HepG2 (cell line): ENCODE data around the gene PSMD5. TPM values are rescaled to one million over a fixed set of nuclear protein-coding genes. Genes with fewer than 3 reads are reported as not detected.

Experiments
- ARHGAP35 ChIP-seq: sonication (generic); formaldehyde crosslinking; IDR thresholded peaks from 2 replicates; pipeline ENCODE4 v1.9.0; 2022; ENCODE audit warnings: mild to moderate bottlenecking, inconsistent platforms, moderate library complexity, missing genetic modification reagents, borderline replicate concordance
- ATF1 ChIP-seq: IDR thresholded peaks from 2 replicates; pipeline ENCODE4 v1.6.1; 2016; ENCODE audit warnings: mild to moderate bottlenecking, control low read depth
- EEA1 ChIP-seq: sonication (generic); formaldehyde crosslinking; IDR thresholded peaks from 2 replicates; pipeline ENCODE4 v1.5.1; 2020; ENCODE audit warnings: mild to moderate bottlenecking, missing genetic modification reagents, borderline replicate concordance
- FOXA3 ChIP-seq: IDR thresholded peaks from 2 replicates; pipeline ENCODE4 v1.6.1; 2016; ENCODE audit warnings: missing genetic modification reagents, missing compliant biosample characterization
- HMGXB3 ChIP-seq: sonication (generic); formaldehyde crosslinking; IDR thresholded peaks from 2 replicates; pipeline ENCODE4 v1.4.0; 2020; ENCODE audit warnings: missing genetic modification reagents, borderline replicate concordance
- MXI1 ChIP-seq: IDR thresholded peaks from 3 replicates; pipeline ENCODE4 v1.6.1; 2012; ENCODE audit warnings: low read depth, low read length, inconsistent platforms, borderline replicate concordance
- SPEN ChIP-seq: sonication (generic); formaldehyde crosslinking; IDR thresholded peaks from 2 replicates; pipeline ENCODE4 v1.5.1; 2020; ENCODE audit warnings: low read depth, mild to moderate bottlenecking, missing genetic modification reagents
- ZNF121 ChIP-seq: sonication (generic); formaldehyde crosslinking; IDR thresholded peaks from 2 replicates; pipeline ENCODE4 v1.5.0; 2020; ENCODE audit warnings: mild to moderate bottlenecking, missing genetic modification reagents
- ZNF614 ChIP-seq: IDR thresholded peaks from 2 replicates; pipeline ENCODE4 v1.6.1; 2018; ENCODE audit warnings: missing biosample characterization, missing genetic modification reagents, inconsistent platforms, borderline replicate concordance
- ZNF687 ChIP-seq: sonication (generic); formaldehyde crosslinking; IDR thresholded peaks from 2 replicates; pipeline ENCODE4 v1.5.1; 2020; ENCODE audit warnings: mild to moderate bottlenecking, missing genetic modification reagents, moderate library complexity
- ZNF83 ChIP-seq: sonication (generic); formaldehyde crosslinking; IDR thresholded peaks from 2 replicates; pipeline ENCODE4 v1.4.0; 2020; ENCODE audit warnings: missing genetic modification reagents, mild to moderate bottlenecking, borderline replicate concordance
- polyA plus RNA-seq, 8 experiments: library from polyadenylated mRNA; depleted of rRNA in 3 of 8; stranded (reverse) in 7 of 8; unstranded in 1 of 8; fragments of >200 nt; fragmentation: Illumina TruSeq in 4 of 8; extraction: Trizol in 4 of 8; gene quantifications; 2 replicates each; pipeline versions ENCODE4 v1.2.1 to v1.2.3, GENCODE V29; 2011 to 2016; ENCODE audit warnings: low read depth in 4 of 8, missing spikeins in 1 of 8, mixed read lengths in 1 of 8; ENCODE audit not compliant: insufficient read depth in 1 of 8
- total RNA-seq, 5 experiments: library from RNA; depleted of rRNA; stranded (reverse); fragments of >200 nt; fragmentation: Illumina TruSeq; extraction: Trizol; gene quantifications; 2 replicates each; pipeline ENCODE4 v1.2.3, GENCODE V29; 2016; ENCODE audit warnings: low read depth in 1 of 5
- TF ChIP-seq, protein P1 (sequence below): sonication (generic); formaldehyde crosslinking; IDR thresholded peaks from 2 replicates; pipeline ENCODE4 v1.4.0; 2020; ENCODE audit warnings: missing genetic modification reagents
- TF ChIP-seq, protein P2 (sequence below): sonication (generic); formaldehyde crosslinking; IDR thresholded peaks from 2 replicates; pipeline ENCODE4 v1.8.1; 2023; ENCODE audit warnings: missing genetic modification reagents, inconsistent platforms, borderline replicate concordance

PSMD5 gene
- total and polyA plus RNA-seq, 2 of the 13 experiments (the other 11 are each of a cell fraction or from before 2014, with no cell fraction given) = 12.7 to 18.1 TPM

DNA sequence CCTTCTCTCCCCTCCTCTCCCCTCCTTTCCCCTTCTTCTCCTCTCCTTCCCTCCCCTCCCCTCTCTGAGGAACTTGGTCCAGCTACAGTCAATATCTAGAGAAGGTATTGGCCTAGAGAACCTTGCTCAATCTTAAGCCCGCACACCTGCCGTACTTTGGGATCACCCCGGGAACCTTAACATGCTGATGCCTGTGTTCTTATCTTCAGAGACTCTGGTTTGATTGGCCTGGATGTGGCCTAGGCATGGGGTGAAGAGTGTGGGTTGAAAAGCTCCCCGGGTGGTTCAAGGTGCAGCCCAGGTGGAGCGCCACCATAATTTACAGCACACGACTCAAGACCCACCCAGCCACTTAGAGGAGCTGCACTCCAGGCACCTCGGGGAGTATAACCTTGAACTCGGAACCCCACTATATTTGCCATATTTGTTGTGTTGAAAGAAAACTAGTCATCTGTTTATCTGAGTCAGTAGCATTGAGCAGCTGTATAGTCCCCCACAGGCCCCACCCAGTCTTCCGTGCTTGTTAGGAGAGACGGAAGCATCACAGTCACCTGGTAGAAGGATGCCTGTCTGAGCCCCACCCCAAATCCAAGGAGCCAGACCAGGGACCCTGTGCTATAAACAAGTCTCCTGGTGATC lies 48.6 kb upstream of the PSMD5 start (continued):
- TF ChIP-seq, protein P1, sequence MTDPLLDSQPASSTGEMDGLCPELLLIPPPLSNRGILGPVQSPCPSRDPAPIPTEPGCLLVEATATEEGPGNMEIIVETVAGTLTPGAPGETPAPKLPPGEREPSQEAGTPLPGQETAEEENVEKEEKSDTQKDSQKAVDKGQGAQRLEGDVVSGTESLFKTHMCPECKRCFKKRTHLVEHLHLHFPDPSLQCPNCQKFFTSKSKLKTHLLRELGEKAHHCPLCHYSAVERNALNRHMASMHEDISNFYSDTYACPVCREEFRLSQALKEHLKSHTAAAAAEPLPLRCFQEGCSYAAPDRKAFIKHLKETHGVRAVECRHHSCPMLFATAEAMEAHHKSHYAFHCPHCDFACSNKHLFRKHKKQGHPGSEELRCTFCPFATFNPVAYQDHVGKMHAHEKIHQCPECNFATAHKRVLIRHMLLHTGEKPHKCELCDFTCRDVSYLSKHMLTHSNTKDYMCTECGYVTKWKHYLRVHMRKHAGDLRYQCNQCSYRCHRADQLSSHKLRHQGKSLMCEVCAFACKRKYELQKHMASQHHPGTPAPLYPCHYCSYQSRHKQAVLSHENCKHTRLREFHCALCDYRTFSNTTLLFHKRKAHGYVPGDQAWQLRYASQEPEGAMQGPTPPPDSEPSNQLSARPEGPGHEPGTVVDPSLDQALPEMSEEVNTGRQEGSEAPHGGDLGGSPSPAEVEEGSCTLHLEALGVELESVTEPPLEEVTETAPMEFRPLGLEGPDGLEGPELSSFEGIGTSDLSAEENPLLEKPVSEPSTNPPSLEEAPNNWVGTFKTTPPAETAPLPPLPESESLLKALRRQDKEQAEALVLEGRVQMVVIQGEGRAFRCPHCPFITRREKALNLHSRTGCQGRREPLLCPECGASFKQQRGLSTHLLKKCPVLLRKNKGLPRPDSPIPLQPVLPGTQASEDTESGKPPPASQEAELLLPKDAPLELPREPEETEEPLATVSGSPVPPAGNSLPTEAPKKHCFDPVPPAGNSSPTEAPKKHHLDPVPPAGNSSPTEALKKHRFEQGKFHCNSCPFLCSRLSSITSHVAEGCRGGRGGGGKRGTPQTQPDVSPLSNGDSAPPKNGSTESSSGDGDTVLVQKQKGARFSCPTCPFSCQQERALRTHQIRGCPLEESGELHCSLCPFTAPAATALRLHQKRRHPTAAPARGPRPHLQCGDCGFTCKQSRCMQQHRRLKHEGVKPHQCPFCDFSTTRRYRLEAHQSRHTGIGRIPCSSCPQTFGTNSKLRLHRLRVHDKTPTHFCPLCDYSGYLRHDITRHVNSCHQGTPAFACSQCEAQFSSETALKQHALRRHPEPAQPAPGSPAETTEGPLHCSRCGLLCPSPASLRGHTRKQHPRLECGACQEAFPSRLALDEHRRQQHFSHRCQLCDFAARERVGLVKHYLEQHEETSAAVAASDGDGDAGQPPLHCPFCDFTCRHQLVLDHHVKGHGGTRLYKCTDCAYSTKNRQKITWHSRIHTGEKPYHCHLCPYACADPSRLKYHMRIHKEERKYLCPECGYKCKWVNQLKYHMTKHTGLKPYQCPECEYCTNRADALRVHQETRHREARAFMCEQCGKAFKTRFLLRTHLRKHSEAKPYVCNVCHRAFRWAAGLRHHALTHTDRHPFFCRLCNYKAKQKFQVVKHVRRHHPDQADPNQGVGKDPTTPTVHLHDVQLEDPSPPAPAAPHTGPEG (CRISPR knock-in tag) = no peak
- TF ChIP-seq MXI1 (no peak), ZNF121 (no peak), EEA1 (CRISPR knock-in tag) (no peak), SPEN (CRISPR knock-in tag) (no peak), ATF1 (CRISPR knock-in tag) (no peak), ZNF83 (CRISPR knock-in tag) (no peak), ZNF687 (CRISPR knock-in tag) (no peak), ARHGAP35 (CRISPR knock-in tag) (no peak), FOXA3 (no peak), HMGXB3 (CRISPR knock-in tag) (no peak), ZNF614 (CRISPR knock-in tag) (no peak)
- TF ChIP-seq, protein P2, sequence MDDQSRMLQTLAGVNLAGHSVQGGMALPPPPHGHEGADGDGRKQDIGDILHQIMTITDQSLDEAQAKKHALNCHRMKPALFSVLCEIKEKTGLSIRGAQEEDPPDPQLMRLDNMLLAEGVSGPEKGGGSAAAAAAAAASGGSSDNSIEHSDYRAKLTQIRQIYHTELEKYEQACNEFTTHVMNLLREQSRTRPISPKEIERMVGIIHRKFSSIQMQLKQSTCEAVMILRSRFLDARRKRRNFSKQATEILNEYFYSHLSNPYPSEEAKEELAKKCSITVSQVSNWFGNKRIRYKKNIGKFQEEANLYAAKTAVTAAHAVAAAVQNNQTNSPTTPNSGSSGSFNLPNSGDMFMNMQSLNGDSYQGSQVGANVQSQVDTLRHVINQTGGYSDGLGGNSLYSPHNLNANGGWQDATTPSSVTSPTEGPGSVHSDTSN (CRISPR knock-in tag) = no peak
